Uterus (tissue), 2 donors: ENCODE data around the gene COL24A1.

ENCODE experiments used
- CTCF ChIP-seq, 4 experiments: fragments of 200-600 bp in 2 of 4; fragments of 450-650 bp in 2 of 4; sonication (generic) in 2 of 4; IDR thresholded peaks; one replicate each; pipeline ENCODE4 v1.5.1; 2016 to 2019; ENCODE audit warnings: antibody characterized with exemption in 4 of 4, mild to moderate bottlenecking in 2 of 4, moderate library complexity in 1 of 4
- POLR2A ChIP-seq, 2 donors: fragments of 450-650 bp; IDR thresholded peaks; one replicate each; pipeline ENCODE4 v1.6.1; 2016; ENCODE audit warnings: antibody characterized with exemption in 2 of 2, mild to moderate bottlenecking in 1 of 2, moderate library complexity in 1 of 2

GRCh38 chr1:85936057-85936456, 220.5 kb downstream of the COL24A1 start:
- TF ChIP-seq POLR2A (IDR thresholded peaks at IDR 0.05): no peak
- TF ChIP-seq CTCF (IDR thresholded peaks at IDR 0.05): no peak
